Osteocyte (in vitro differentiated cells): ENCODE data around the gene SPSB3. TPM values are rescaled to one million over a fixed set of nuclear protein-coding genes. Genes with fewer than 3 reads are reported as not detected.

Experiments used
- DNase-seq: peaks from one replicate; pipeline ENCODE4 v3.0.0; 2021; ENCODE audit warnings: mixed read lengths; ENCODE audit not compliant: unreplicated experiment; ENCODE audit errors: extremely low spot score
- H3K27ac Mint-ChIP-seq: one replicate; pipeline ENCODE4 v1.8.0; 2021; ENCODE audit warnings: mild to moderate bottlenecking, mixed read lengths; ENCODE audit not compliant: unreplicated experiment
- H3K27me3 Mint-ChIP-seq: one replicate; pipeline ENCODE4 v1.8.0; 2021; ENCODE audit warnings: mixed read lengths; ENCODE audit not compliant: unreplicated experiment
- H3K36me3 Mint-ChIP-seq: one replicate; pipeline ENCODE4 v1.8.0; 2021; ENCODE audit warnings: mixed read lengths; ENCODE audit not compliant: unreplicated experiment
- H3K4me1 Mint-ChIP-seq: one replicate; pipeline ENCODE4 v1.8.0; 2021; ENCODE audit warnings: mixed read lengths; ENCODE audit not compliant: unreplicated experiment
- H3K4me3 Mint-ChIP-seq: one replicate; pipeline ENCODE4 v1.8.0; 2021; ENCODE audit warnings: mild to moderate bottlenecking, moderate library complexity, mixed read lengths; ENCODE audit not compliant: unreplicated experiment
- H3K9me3 Mint-ChIP-seq: one replicate; pipeline ENCODE4 v1.8.0; 2021; ENCODE audit warnings: mixed read lengths; ENCODE audit not compliant: unreplicated experiment
- total RNA-seq: library from RNA; stranded (reverse); gene quantifications from 2 replicates; pipeline ENCODE4 v1.2.1, GENCODE V29; 2021
- TF ChIP-seq, protein P1 (sequence below): fragments of 200-600 bp; sonication (generic); IDR thresholded peaks from 2 replicates; pipeline ENCODE4 v1.5.0; 2021; ENCODE audit warnings: antibody characterized with exemption, mild to moderate bottlenecking, moderate library complexity

SPSB3 gene
- total RNA-seq, 1 donor from 2014 or later, result 53.4 TPM

DNA sequence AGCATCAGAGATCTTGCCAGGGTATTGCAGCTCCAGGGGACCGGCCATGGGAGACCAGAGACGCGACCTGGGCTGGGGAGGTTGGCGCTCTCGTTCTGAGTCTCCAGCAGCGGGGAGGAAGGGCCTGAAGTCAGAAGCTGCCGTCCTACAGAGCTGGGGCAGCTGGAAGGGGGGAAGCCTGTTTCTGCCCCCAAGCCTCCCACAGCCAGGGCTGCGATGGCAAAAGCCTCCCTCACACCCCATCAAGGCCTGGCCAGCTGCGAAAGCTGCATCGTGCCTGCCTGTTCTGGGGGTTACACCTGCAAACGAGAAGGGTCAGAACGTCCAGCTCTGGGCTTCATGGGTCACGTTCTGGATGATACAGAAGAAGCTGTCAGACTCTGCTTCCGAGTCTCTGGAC is 50.3 kb downstream of the SPSB3 start:
- Mint-ChIP-seq H3K27ac (no peak overlapping the region), H3K27me3 (no peaks in the 10 kb centered on the region), H3K4me1 (no peaks in the 10 kb centered on the region), H3K36me3 (peaks cover 18% of the 10 kb centered on the region), H3K4me3 (no peak overlapping the region), H3K9me3 (no peaks in the 10 kb centered on the region)
- no peak for DNase-seq
- TF ChIP-seq, protein P1, sequence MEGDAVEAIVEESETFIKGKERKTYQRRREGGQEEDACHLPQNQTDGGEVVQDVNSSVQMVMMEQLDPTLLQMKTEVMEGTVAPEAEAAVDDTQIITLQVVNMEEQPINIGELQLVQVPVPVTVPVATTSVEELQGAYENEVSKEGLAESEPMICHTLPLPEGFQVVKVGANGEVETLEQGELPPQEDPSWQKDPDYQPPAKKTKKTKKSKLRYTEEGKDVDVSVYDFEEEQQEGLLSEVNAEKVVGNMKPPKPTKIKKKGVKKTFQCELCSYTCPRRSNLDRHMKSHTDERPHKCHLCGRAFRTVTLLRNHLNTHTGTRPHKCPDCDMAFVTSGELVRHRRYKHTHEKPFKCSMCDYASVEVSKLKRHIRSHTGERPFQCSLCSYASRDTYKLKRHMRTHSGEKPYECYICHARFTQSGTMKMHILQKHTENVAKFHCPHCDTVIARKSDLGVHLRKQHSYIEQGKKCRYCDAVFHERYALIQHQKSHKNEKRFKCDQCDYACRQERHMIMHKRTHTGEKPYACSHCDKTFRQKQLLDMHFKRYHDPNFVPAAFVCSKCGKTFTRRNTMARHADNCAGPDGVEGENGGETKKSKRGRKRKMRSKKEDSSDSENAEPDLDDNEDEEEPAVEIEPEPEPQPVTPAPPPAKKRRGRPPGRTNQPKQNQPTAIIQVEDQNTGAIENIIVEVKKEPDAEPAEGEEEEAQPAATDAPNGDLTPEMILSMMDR, result no peak

DNA sequence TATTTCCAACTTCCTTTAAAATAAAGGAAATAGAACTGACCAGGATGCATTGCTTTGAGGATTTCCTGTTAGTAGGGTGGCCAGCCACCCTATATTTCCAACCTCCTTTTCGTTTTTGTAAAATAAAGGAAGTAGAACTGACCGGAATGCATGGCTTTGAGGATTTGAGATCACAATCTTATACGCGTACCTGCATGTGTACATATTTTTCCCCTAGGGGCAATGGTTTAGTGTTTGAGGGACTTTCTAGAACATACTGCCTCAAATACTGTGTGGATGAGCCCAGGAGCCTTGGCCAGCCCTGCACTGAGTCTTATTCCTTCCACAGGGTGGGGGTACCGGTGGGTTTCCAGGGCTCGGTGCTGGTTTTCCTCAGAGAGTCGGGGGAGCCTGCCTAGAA is 50.8 kb downstream of the SPSB3 start:
- no peaks in the 10 kb centered on the region for H3K27me3 Mint-ChIP-seq
- no peak overlapping the region for H3K4me3 Mint-ChIP-seq
- H3K36me3 Mint-ChIP-seq, result peaks cover 22% of the 10 kb centered on the region
- no peak overlapping the region for H3K27ac Mint-ChIP-seq
- no peaks in the 10 kb centered on the region for H3K4me1 Mint-ChIP-seq
- no peaks in the 10 kb centered on the region for H3K9me3 Mint-ChIP-seq
- DNase-seq, result no peak
- TF ChIP-seq, protein P1, result no peak

GRCh38 chr16:1731073-1731472 is 51.3 kb downstream of the SPSB3 start:
- Mint-ChIP-seq H3K27me3 (no peaks in the 10 kb centered on the region), H3K36me3 (peaks cover 25% of the 10 kb centered on the region), H3K27ac (no peak overlapping the region), H3K4me3 (no peak overlapping the region), H3K9me3 (no peaks in the 10 kb centered on the region), H3K4me1 (peaks cover 2% of the 10 kb centered on the region)
- DNase-seq, result no peak
- TF ChIP-seq, protein P1, result no peak

GRCh38 chr16:1729445-1729844 is 52.9 kb downstream of the SPSB3 start:
- H3K36me3 Mint-ChIP-seq, result peaks cover 25% of the 10 kb centered on the region
- TF ChIP-seq, protein P1, result no peak
- H3K9me3 Mint-ChIP-seq, result no peaks in the 10 kb centered on the region
- DNase-seq, result no peak
- no peak overlapping the region for H3K4me3 Mint-ChIP-seq
- H3K27ac Mint-ChIP-seq, result no peak overlapping the region
- no peaks in the 10 kb centered on the region for H3K27me3 Mint-ChIP-seq
- H3K4me1 Mint-ChIP-seq, result peaks cover 3% of the 10 kb centered on the region

DNA sequence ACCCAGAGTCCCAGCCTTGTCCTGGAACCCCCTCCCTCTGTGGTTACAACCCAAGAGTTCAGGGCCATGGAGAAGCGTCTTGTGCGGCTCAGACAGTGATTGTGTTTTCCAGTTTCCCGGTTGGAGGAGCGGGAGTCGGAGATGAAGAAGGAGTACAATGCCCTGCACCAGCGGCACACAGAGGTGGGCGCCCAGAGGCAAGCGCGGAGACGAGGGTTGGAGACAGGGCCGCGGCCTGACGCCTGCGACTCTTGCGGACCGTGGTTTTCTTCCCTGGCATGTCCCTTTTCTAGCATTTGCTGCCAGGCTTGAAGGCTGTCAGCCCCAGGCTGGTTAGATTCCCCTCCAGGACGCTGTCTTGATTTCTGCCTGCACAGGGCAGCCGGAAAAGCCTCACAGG is 53.3 kb downstream of the SPSB3 start:
- TF ChIP-seq, protein P1, result no peak
- Mint-ChIP-seq H3K36me3 (peaks cover 25% of the 10 kb centered on the region), H3K27ac (no peak overlapping the region), H3K4me3 (no peak overlapping the region), H3K4me1 (peaks cover 3% of the 10 kb centered on the region), H3K27me3 (no peaks in the 10 kb centered on the region), H3K9me3 (no peaks in the 10 kb centered on the region)
- no peak for DNase-seq
